Panc1 (cell line): ENCODE results near the gene NECTIN1.

ENCODE experiments used
- POLR2AphosphoS5 ChIP-seq: IDR thresholded peaks from 2 replicates; pipeline ENCODE4 v1.6.1; 2012; ENCODE audit warnings: mild to moderate bottlenecking, low read depth, low read length, moderate library complexity
- TF ChIP-seq, protein P1 (sequence below): fragments of 450-650 bp; IDR thresholded peaks from 2 replicates; pipeline ENCODE4 v1.5.1; 2017; ENCODE audit warnings: mild to moderate bottlenecking
- TF ChIP-seq, protein P2 (sequence below), 2 experiments: IDR thresholded peaks; 2 replicates each; pipeline ENCODE4 v1.6.1; 2011 to 2012; ENCODE audit warnings: low read depth in 2 of 2, control low read depth in 1 of 2, low read length in 1 of 2, mild to moderate bottlenecking in 1 of 2, moderate library complexity in 1 of 2; ENCODE audit not compliant: insufficient read depth in 1 of 2

DNA sequence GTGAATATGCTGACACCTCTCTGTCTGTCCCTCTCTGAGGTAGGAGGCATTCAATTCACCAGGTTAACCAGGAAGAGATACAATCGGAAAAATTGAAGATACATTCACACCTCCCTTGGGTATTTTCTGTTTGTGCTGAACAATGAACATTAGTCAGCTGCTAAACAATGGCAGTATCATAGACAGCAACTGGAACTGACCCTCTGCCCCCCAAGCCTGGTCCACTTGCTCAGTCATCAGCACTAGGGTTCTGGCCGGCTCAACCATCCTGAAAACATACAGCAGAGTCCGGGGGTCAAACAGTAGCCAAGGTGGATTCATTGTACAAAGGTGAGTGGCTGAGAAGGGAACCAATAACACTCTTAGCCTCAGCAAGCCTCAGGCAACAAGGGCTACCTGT is 4.0 kb downstream of the NECTIN1 start:
- TF ChIP-seq, protein P1, sequence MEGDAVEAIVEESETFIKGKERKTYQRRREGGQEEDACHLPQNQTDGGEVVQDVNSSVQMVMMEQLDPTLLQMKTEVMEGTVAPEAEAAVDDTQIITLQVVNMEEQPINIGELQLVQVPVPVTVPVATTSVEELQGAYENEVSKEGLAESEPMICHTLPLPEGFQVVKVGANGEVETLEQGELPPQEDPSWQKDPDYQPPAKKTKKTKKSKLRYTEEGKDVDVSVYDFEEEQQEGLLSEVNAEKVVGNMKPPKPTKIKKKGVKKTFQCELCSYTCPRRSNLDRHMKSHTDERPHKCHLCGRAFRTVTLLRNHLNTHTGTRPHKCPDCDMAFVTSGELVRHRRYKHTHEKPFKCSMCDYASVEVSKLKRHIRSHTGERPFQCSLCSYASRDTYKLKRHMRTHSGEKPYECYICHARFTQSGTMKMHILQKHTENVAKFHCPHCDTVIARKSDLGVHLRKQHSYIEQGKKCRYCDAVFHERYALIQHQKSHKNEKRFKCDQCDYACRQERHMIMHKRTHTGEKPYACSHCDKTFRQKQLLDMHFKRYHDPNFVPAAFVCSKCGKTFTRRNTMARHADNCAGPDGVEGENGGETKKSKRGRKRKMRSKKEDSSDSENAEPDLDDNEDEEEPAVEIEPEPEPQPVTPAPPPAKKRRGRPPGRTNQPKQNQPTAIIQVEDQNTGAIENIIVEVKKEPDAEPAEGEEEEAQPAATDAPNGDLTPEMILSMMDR: no peak
- TF ChIP-seq POLR2AphosphoS5: no peak
- TF ChIP-seq, protein P2, sequence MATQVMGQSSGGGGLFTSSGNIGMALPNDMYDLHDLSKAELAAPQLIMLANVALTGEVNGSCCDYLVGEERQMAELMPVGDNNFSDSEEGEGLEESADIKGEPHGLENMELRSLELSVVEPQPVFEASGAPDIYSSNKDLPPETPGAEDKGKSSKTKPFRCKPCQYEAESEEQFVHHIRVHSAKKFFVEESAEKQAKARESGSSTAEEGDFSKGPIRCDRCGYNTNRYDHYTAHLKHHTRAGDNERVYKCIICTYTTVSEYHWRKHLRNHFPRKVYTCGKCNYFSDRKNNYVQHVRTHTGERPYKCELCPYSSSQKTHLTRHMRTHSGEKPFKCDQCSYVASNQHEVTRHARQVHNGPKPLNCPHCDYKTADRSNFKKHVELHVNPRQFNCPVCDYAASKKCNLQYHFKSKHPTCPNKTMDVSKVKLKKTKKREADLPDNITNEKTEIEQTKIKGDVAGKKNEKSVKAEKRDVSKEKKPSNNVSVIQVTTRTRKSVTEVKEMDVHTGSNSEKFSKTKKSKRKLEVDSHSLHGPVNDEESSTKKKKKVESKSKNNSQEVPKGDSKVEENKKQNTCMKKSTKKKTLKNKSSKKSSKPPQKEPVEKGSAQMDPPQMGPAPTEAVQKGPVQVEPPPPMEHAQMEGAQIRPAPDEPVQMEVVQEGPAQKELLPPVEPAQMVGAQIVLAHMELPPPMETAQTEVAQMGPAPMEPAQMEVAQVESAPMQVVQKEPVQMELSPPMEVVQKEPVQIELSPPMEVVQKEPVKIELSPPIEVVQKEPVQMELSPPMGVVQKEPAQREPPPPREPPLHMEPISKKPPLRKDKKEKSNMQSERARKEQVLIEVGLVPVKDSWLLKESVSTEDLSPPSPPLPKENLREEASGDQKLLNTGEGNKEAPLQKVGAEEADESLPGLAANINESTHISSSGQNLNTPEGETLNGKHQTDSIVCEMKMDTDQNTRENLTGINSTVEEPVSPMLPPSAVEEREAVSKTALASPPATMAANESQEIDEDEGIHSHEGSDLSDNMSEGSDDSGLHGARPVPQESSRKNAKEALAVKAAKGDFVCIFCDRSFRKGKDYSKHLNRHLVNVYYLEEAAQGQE (IDR thresholded peaks at IDR 0.05; ENCODE audit: insufficient read depth in 1 of 2, low read depth in 2 of 2, low read length in 1 of 2): no peak
